Left hindlimb (tissue), 1 donor: ENCODE results near the gene SPIRE2.
"Not testable (repeated sequence)": the region's sequence is repeated elsewhere in the genome, so short reads cannot be mapped to it uniquely, and the experiment has no call there.

ENCODE experiments used
- DNase-seq: peaks from one replicate; pipeline ENCODE4 v3.0.0-alpha.2; 2018

Gene SPIRE2

GRCh38 chr16:89870440-89870839 lies 42.2 kb downstream of the SPIRE2 start:
- DNase-seq: no peak

GRCh38 chr16:89871895-89872294 lies 43.6 kb downstream of the SPIRE2 start:
- DNase-seq: no peak

- DNase-seq: peak; percentile 96
Observed at GRCh38 chr16:89873109-89873971, 45.1 kb downstream of the SPIRE2 start, which contains the start of gene TCF25. Gene TCF25, plus strand, starts transcription at chr16:89873592. Its CDS starts 76 bp downstream, at chr16:89873668.

GRCh38 chr16:89873972-89874689 lies 45.9 kb downstream of the SPIRE2 start:
- DNase-seq: peak; percentile 99

- not testable (repeated sequence) for DNase-seq
Observed at GRCh38 chr16:89879123-89879522, 50.8 kb downstream of the SPIRE2 start.

- DNase-seq: no peak
Observed at GRCh38 chr16:89880477-89881367, 52.4 kb downstream of the SPIRE2 start.

GRCh38 chr16:89881368-89881730 lies 53.1 kb downstream of the SPIRE2 start:
- DNase-seq: no peak

- no peak for DNase-seq
Observed at GRCh38 chr16:89883346-89884040, 55.2 kb downstream of the SPIRE2 start.

- DNase-seq: no peak
Observed at GRCh38 chr16:89884041-89884421, 55.8 kb downstream of the SPIRE2 start.

- DNase-seq: no peak
Observed at GRCh38 chr16:89887243-89887642, 59.0 kb downstream of the SPIRE2 start.

GRCh38 chr16:89890200-89890599 lies 61.9 kb downstream of the SPIRE2 start:
- no peak for DNase-seq

- DNase-seq: no peak
Observed at GRCh38 chr16:89890886-89891657, 62.8 kb downstream of the SPIRE2 start.

GRCh38 chr16:89892055-89892630 lies 63.9 kb downstream of the SPIRE2 start:
- DNase-seq: no peak

GRCh38 chr16:89892635-89893034 lies 64.4 kb downstream of the SPIRE2 start:
- no peak for DNase-seq

- no peak for DNase-seq
Observed at GRCh38 chr16:89893642-89894548, 65.6 kb downstream of the SPIRE2 start.

GRCh38 chr16:89895482-89896250 lies 67.4 kb downstream of the SPIRE2 start:
- no peak for DNase-seq

GRCh38 chr16:89897204-89897603 lies 68.9 kb downstream of the SPIRE2 start:
- DNase-seq: no peak

GRCh38 chr16:89898201-89898967 lies 70.1 kb downstream of the SPIRE2 start:
- DNase-seq: no peak
